Erythroblast (primary cell): Measurements from ENCODE around the gene KCNA1.

Source experiments
- DNase-seq, 2 experiments: peaks; one replicate each; lab custom pipeline; 2025; lab: John Stamatoyannopoulos, UW
- GATA1 ChIP-seq: IDR thresholded peaks from 2 replicates; pipeline ENCODE4 v1.6.1; 2011; ENCODE audit warnings: low read depth, mild to moderate bottlenecking, control low read depth, low read length, moderate library complexity
- POLR2A ChIP-seq: IDR thresholded peaks from 2 replicates; pipeline ENCODE4 v1.6.1; 2011; ENCODE audit warnings: mild to moderate bottlenecking, low read length

KCNA1 gene

DNA sequence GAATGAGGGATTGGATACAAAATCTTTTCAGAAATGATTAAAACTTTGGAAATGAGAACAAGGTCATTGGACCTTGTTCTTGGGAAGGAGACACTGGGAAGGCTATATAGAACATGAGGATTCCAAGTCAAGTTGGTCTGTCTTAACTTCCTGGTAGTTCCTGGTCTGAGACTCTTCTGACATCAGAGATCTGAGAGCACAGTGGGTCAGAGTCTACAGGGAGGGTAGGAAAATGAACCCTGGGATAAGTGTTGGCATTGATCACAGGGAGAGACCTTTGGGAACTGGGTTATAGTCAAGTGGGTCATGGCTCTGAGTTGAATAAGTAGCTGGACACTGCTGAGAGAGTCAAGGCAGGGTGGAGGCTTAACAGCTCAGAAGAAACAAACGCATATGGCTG, 17.3 kb upstream of the KCNA1 start:
- DNase-seq: no peak
- no peak for TF ChIP-seq GATA1
- TF ChIP-seq POLR2A: no peak

DNA sequence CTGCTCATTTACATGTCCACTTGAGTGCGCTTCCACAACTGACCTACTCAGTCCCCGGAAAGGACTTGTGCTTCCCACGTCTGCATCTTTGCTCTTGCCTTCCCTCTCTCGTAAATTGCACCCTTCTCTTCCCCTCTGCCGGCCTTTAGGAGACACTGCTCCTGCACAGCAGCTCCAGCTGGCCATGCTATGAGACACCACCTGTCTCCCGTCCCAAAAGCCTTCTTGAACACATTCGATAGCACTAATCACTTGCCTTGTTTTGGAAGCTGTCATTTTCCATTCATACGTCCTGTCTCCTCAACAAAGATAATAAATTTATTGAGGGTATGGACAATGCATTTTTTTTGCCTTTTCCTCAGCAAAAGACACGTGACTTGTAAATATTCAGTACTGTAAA, 15.7 kb upstream of the KCNA1 start:
- TF ChIP-seq GATA1 (no peak), POLR2A (no peak)
- no peak for DNase-seq

DNA sequence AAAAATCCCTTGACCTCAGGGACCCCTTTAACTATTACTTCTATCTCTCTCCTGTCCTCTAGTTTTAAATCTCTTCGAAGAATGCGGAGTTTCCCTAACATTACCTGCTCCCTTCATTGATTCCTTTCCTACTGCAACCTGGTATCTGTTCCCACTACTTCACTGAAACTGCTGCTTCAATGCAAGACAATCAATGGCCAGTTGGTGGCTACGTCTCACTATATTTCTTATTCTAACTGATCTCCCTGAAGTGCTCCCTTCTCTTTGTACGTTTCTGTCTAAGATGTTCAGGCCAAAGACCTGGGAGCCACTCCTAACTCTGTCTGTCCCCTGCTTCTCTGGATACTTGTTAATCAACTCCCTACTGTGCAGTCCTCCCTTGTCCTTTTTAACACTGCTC, 10.3 kb upstream of the KCNA1 start:
- no peak for DNase-seq
- TF ChIP-seq GATA1: no peak
- no peak for TF ChIP-seq POLR2A

DNA sequence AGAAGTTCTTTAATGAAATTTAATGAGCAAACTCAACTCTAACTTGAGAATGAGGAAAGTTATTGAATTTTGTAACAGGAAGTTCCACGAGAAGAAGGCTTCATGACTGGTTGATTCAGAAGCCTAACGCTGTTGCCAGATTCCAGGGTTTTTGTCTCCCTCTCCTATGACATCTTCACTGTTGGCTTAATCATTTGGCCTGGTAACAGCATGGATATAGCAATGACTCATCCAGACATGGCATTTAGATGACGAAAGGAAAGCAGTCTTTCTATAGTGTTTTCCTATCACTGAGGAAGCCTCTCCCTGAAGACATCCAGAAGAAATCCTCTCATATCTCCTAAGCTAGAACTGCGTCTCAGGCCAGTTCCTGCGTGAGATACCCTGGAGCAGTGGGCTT, 9.4 kb upstream of the KCNA1 start:
- no peak for TF ChIP-seq POLR2A
- TF ChIP-seq GATA1: no peak
- no peak for DNase-seq

DNA sequence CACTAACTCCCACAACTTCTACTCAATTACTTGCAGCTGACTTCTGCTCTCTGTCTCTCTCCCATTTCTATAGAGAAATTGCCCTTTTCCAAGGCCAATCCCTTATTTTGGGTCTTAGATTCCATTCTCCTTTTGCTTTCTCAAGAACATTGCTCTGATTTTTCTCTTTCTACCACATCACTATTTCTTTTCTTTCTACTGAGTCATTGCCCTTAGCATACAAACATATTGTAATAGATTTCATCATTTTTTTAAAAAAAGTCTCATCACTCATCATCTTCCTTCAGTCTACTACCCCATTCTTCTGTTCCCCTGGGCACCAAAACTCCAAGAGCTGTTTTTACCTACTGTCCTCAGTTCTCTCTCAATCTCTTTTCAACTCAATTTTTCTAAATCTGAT, 4.4 kb upstream of the KCNA1 start:
- DNase-seq: no peak
- TF ChIP-seq POLR2A (no peak), GATA1 (no peak)

DNA sequence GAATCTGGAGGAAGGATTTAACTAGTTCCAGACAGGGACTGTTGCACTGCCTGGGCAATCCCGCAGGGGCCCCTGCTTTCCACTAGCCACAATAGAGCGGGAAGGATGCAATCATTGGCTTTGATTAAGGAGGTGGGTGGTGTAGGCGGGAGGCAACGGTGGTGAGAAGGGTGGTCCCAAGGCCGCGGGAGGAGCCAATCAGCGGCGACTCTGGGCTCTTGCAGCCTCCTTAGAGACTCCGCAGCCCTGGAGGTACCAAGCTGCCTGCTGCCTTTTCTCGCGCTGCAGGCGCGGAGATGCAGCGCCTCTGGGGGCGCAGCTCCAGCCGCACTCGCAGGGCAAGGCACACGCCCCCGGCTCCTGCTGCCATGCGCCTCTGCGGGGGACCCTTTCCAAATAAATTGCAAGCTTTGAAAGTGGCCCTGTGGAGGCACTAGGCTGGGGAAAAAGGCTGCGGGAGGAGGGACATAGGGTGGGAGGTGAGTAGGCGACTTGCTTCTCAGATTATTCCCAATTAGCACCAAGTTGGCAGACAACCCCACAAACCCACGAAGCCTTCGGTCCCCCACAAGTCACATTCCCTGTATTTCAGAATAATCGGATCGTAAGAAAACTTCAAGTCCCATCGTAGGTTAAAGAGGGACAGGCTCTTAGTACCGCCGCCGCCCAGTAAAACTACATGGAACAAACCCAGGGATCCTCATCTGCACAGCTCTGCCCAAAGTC, 858 bp upstream of the KCNA1 start:
- TF ChIP-seq POLR2A (no peak), GATA1 (no peak)
- no peak for DNase-seq

DNA sequence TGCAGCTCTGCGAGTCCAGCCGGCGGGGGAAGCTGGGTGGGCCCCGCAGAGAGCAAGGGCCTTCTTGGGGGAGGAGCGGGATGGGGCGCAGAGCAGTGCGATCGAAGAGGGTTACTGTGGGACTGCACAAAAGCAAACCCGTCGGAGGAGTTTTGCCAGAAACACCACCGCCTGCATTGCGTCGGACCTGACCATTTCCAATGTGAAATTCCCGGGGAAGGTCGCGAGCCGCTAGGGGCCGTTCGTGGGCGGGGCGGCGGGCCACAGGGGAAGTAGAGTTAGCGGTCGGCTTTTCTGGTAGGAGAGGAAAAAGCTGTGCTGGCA, 333 bp upstream of the KCNA1 start:
- no peak for DNase-seq
- TF ChIP-seq GATA1: no peak
- TF ChIP-seq POLR2A: no peak

DNA sequence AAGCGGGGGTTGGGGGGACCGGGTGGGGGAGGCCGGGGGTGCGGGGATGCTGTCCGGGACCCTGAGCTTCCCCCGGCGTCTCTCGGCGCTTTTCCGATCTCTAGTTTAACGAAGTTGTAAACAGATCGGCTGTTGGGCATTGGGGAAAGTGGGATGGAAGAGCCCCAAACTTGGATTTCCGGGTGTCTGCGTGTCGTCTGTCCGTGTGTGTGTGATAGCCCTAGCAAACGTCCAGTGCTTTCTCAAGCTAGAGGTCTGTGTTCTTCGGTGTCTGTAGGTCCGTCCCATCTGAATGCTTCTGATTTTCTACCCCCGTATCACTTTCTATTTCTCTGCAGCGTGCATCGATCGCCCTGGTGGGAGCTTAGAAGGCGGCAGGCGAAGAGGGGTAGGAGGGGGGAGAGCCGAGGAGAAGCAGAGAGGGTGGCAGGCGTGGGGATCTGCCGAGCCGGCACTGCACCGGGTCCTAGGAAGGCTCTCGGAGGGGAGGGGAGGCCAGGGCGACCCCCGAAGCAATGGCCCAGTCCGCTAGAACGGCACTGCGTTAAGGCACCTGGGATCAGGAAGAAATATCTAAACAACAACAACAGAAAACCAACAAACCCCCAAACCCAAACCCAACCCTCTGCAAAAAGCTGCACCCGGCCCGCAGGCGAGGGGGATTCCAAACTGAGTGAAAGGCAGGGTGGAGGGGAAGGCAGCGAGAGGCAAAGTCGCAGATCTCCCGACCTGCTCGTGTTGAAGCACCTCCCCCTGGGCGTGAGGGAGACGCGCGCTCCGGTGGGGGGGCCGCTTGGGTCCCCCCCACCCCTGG, 1.0 kb downstream of the KCNA1 start:
- no peak for DNase-seq
- TF ChIP-seq GATA1: no peak

DNA sequence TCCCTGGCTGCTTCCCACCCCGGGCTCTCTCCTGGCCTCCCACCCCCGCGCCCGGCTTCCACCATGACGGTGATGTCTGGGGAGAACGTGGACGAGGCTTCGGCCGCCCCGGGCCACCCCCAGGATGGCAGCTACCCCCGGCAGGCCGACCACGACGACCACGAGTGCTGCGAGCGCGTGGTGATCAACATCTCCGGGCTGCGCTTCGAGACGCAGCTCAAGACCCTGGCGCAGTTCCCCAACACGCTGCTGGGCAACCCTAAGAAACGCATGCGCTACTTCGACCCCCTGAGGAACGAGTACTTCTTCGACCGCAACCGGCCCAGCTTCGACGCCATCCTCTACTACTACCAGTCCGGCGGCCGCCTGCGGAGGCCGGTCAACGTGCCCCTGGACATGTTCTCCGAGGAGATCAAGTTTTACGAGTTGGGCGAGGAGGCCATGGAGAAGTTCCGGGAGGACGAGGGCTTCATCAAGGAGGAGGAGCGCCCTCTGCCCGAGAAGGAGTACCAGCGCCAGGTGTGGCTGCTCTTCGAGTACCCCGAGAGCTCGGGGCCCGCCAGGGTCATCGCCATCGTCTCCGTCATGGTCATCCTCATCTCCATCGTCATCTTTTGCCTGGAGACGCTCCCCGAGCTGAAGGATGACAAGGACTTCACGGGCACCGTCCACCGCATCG, 1.8 kb downstream of the KCNA1 start:
- TF ChIP-seq POLR2A (no peak), GATA1 (no peak)

DNA sequence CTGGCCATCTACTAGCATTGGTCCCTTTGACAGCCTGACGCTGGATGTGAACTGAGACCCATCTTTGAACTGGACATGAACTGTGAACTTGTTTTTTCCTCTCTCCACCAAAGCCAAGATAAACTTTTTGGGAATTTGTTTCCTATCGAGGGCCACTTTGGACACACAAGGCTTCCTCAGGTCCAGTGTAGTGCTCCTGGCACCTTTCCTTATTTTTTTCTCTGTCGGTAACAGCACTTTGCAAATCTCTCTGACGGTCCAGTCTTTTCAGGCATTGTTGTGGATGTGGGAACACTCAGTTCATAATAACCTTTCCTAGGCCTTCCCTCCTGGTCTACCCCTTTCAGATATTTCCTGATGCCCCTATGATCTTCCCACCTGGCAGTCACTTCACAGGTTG, 5.0 kb downstream of the KCNA1 start:
- TF ChIP-seq GATA1: no peak
- no peak for TF ChIP-seq POLR2A
- DNase-seq: no peak

More for the DNA sequence above, 1.8 kb downstream of the KCNA1 start:
- no peak for DNase-seq

DNA sequence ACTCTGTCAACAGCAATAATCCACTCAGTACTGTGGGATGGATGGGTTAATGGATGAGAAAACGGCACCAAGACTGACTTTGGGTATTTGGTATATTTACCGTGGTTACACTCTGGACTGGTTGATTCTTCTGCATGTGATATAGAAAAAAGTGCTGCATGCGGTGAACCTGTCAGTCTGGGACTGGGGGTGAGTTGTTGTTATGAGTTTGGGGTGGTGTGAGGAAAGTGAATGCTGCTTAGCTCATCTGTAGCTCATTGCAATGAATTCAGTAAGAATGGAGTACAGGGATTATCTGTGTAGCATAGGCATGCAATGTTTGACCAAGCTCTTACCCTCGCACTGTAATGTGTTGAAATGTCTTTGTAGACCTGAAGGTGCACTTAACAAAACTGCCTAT, 6.0 kb downstream of the KCNA1 start:
- no peak for TF ChIP-seq POLR2A
- no peak for TF ChIP-seq GATA1
- DNase-seq: no peak

DNA sequence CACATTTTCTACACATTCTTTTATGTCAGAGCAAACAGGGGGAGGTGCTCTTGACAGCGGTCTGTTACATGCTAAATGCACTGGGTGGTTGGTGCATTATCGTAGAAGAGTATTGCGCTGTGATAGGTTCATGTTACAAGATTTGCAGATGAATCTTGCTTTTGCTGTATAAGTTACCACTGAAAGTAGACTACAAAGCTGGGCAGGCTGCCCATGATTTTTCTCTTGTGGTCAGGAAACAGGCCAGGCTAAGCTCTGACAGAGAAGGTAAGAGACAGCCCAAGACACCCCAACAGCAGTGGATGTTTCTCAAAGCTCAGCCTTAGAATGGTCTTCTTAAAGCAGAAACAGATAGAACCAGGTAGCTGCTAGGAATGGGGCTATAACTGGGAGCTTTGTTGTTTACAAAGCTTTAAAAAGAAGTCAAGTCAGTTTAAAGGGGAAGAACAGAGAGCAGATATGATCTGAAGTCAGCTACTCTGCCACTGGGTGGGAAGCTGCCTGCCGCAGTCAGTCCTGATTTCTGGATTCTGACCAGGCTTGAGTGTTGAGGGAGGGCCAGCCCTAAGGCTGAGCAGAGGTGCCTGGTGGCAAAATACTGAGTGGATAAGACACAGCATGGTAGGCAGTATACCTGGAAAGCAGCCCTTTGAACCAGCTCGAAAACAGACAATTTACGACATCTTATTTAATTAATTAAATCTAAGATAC, 9.4 kb downstream of the KCNA1 start:
- DNase-seq: no peak
- TF ChIP-seq POLR2A (no peak), GATA1 (no peak)

DNA sequence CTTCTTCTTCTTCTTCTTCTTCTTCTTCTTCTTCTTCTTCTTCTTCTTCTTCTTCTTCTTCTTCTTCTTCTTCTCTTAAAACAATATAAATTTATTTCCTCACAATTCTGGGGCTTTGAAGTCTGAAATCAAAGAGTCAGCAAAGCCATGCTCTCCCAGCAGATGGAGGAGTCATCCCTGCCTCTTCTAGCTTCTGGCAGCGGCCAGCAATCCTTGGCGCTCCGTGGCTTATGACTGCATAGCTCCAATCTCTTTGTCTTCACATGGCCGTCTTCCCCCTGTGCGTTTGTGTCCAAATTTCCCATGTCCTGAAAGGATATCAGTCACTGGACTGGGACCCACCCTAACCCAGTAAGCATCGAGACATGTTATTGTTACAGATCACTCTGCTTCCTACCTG, 22.9 kb downstream of the KCNA1 start:
- DNase-seq: no peak

DNA sequence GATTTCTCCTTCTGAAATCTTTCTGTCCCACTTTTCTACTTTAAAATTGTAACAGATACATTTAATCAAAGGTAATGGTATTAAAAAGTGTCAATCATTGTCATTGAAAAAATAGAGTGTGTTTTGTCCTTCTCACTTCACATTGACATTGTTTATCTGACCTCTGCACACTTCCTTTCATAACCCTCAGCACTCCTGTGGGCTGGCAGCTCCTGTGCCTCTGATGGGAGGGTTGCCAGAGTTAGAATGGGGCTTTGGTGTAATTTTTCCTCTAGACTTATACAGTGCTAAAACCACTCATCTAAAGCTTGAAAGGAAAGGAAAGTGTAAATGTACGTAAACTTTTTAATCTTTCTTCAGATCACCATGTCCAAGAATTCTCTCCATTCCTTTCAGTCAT, 23.7 kb downstream of the KCNA1 start:
- TF ChIP-seq POLR2A: no peak
- no peak for TF ChIP-seq GATA1
- DNase-seq: no peak

More for the DNA sequence above, 22.9 kb downstream of the KCNA1 start:
- TF ChIP-seq POLR2A (no peak), GATA1 (no peak)
